HG02678 (cell line): ENCODE results near the gene PEX1.
"Not testable (repeated sequence)": the region's sequence is repeated elsewhere in the genome, so short reads cannot be mapped to it uniquely, and the experiment has no call there.

Experiments
- ATAC-seq: cut with Tn5 transposase; IDR thresholded peaks from one replicate; pipeline ENCODE4 v1.9.1; 2021; ENCODE audit warnings: mild to moderate bottlenecking, moderate library complexity; ENCODE audit not compliant: unreplicated experiment

Gene PEX1

DNA sequence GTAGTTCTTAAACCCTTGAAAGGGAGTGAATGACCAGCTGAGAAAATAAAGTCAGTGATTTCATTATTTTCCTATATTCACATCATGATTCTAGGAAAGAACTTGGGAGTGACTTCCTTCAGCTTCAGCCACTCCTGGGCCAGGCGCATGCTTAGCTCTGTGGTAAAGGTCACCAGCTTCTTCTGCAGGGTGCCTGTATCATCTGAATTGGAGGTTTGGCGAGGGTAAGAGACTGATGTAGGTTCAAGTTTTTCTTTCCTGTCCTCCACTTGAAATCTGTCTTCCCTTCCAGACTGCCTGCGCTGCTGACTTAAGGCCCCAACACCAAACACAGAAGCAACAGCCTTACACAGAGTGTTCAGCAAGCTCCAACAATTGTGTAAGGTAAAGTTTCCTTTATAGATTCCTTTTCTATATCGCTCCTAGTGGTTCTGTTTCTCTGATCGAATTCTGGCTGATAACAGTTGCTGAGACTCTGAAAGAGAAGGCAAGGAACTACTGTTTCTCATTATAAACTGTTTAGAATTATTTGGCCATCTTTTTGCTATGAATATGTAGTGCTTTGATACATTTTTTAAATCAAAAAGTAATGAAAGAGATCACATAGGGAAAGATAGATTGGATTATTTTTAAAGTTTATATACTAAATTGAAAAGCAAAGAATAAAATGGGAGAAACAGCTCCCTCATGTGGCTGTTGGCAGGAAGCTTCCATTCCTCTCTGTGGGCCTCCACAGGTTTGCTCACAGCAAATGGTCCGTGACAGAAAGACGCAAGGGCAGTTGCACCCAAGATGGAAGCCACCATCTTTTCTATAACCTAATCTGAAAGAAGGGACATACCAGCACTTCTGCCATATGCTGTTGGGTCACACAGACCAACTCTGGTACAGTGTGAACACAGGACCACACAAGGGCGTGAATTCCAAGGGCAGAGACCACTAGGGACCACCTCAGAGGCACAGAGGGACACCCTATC, 67.0 kb downstream of the PEX1 start:
- ATAC-seq, result peak; percentile 57

DNA sequence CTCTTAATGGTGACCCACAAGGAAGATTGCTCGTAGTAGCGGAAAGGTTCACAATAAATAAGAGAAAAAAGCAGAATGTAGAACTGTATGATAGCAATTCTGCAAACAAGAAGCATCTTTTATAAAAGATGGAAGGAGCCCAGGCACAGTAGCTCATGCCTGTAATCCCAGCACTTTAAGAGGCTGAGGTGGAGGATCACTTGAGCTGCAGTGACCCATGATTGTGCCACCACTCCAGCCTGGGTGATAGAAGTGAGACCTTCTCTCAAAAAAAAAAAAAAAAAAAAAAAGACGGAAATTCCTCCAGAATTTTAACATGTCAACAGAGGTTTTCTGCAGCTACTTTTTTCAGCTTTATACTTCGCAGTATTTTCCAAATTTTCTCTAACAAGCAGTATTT, 67.8 kb downstream of the PEX1 start:
- ATAC-seq, result no peak

DNA sequence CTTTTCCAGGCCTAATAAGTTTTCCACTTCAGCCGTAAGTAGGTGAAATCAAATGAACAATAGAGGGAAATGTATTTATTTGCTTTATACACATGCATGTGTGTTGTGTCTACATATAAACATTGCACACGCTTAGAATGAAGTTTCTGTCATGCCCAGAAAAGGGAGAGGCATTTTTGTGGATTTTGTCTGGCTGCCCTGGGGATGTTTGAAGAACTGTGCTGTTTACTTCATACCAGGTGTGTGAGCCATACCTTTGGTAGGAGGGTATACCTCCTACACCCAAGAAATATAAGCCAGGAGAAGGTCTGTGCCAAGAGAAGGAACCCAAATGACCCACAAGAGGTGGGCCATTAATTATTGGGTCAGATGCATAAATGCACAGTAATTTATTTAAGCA, 68.2 kb downstream of the PEX1 start:
- no peak for ATAC-seq

DNA sequence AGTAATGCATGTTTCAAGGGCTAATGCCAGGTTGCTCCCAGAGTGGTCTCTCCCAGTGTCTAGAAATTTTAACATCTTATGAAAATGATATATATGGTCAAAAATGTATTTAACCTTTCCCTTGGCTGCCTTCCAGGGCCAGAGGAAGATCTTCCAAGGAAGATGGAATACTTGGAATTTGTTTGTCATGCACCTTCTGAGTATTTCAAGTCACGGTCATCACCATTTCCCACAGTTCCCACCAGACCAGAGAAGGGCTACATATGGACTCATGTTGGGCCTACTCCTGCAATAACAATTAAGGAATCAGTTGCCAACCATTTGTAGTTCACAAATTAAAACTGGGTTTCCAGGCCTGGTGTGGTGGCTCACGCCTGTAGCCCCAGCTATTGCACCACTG, 72.1 kb downstream of the PEX1 start:
- no peak for ATAC-seq

DNA sequence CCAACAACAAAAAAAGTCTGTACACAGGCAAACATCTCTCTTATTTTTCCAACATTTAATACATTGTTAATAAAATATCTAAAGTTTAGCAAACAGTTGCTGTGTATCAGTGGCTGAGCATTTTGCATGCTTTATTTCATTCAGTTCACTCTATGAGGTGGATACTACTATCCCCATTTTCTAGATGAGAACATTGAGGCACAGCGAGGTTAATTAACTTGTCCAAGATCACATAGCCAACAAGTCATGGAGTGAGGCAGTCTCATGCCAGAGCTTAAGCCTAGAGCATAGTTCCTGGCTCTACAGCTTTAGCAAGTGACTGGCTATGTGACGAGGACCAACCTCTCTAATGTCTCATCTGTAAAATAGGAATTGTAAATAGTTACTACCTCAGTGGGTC, 76.7 kb downstream of the PEX1 start:
- no peak for ATAC-seq

DNA sequence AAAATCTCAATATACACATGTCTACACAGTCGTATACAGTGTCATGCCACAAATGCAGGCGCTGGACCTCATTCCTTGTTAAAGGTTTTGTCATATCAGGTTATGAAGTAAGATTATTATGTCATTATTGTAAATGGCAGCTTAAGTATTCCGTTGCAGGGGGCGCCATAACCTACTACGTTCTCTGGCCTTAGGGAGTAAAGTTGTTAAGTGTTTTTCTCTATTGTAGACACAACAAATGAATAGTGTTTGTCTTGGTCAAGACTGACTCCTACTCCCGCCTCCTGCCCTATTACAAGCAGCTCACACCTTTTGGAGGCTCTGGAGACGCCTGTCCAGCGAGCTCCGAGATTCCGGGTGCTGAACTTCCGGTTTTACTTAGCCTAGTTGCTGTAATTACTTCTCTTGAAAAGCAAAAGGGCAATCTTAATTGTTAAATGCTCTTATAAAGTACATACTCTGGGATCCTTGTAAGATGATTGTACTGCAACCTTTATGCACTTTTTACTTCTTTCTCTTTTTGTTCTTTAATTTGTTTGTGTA, 80.0 kb downstream of the PEX1 start:
- ATAC-seq, result peak; percentile 41

DNA sequence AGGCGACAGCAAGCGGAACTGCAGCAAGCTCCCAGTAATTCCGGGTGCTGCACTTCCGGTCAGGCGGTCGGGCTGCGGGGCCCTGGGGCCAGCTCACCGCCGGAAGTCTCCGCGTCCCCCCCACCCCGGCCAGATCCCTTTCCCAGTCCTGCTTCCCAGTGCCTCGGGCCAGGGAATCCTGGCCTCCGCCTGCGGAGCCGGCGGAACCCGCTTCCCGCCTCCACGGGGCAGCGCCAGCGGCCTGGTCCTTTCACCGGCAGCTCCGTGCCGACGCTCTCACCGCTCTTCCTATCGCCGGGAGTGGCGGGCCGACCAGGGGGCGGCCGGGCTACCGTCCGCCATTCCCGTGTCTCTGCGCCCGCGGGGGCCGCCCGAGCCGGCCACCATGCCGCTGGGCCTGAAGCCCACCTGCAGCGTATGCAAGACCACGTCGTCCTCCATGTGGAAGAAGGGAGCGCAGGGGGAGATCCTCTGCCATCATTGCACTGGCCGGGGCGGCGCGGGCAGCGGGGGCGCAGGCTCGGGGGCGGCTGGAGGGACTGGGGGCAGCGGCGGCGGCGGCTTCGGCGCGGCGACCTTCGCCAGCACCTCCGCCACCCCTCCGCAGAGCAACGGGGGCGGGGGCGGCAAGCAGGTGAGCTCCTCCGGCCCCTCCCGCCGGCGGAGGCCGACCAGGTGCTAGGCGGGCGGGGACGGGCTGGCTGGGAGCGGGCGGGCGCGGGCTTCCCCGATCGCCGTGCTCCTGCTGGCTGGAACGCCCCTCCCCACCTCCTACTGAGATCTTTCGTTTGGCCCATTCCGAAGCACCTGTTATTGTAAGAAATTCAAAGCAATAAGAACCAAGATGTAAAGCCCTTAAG, 80.7 kb downstream of the PEX1 start, which contains the start of gene GATAD1:
Gene GATAD1, plus strand, starts transcription at position 138 of the 860 bp plus-strand sequence. Its CDS starts 248 bp downstream, at position 386.
- ATAC-seq, result peak; percentile 91

DNA sequence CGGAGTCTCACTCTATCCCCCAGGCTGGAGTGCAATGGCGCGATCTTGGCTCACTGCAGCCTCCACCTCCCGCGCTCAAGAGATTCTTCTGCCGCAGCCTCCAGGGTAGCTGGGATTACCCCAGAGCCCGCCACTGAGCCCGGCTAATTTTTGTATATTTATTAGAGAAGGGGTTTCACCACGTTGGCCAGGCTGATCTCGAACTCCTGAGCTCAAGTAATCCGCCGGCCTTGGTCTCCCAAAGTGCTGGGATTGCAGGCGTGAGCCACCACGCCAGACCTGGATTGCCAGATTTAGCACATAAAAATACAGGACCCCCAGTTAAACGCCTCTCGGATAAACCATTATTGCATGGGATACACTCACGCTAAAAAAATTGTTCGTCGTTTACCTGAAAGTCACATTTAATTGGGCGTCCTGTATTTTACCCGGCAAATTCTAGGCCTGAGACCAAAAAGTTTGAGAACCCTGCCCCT, 81.4 kb downstream of the PEX1 start:
- no peak for ATAC-seq

DNA sequence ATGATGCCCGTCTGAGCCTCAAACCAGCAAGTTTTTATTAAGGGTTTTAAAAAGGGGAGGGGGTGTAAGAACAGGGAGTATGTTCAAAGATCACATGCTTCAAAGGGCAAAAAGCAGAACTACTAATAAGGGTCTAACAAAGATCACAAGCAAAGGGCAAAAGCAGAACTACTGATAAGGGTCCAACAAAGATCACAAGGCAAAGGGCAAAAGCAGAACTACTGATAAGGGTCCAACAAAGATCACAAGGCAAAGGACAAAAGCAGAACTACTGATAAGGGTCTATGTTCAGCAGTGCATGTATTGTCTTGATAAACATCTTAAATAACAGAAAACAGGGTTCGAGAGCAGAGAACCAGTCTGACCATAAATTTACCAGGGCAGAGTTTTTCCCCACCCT, 85.6 kb downstream of the PEX1 start:
- ATAC-seq, result not testable (repeated sequence)

DNA sequence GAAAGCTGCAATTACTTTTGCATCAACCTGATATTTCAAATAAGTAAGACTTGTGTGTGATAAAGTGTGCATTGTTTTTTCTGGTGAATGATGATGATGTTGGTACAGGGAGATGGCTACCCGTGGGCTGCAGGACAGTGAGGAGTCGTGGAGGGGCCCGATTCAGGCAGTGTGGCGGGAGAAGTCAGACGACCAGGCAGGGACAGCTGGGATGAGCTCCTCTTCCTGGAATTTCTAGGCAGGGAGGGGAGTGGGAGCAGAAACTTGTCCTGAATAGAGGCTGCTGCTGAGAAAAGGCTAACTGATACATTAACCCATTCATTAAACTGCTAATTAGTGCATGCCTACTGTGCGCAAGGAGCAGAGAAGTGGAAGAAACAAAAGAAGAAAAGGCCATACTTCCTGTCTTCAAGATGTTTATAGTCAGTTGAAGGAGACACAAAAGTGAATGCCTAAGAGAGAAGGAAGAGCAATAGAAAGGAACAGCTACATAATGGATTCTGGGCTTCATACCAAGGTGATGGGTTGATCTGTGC, 90.3 kb downstream of the PEX1 start:
- ATAC-seq, result no peak
